Activated naive CD4-positive, alpha-beta T cell treated with anti-CD3 and anti-CD28 coated beads, Interleukin-2, amount 10 ng/mL, durations not matched to agents 7 days and 5 days (primary cell): Measurements from ENCODE around the gene PRPF40A.

Source experiments
- CTCF ChIA-PET: fragments of 350-600 bp; sonication (Branson Sonifier 250); formaldehyde crosslinking; loops from one replicate; lab custom pipeline; 2021; ENCODE audit warnings: antibody characterized with exemption; lab: Charles Lee
- DNase-seq: peaks from one replicate; pipeline ENCODE4 v3.0.0-alpha.2; 2020
- H3K27ac Mint-ChIP-seq: one replicate; pipeline ENCODE4 v1.8.0; 2021; ENCODE audit warnings: mild to moderate bottlenecking, moderate library complexity, mixed read lengths
- H3K27me3 Mint-ChIP-seq: one replicate; pipeline ENCODE4 v1.8.0; 2021; ENCODE audit warnings: mild to moderate bottlenecking, mixed read lengths
- H3K36me3 Mint-ChIP-seq: one replicate; pipeline ENCODE4 v1.8.0; 2021; ENCODE audit warnings: mixed read lengths
- H3K4me1 Mint-ChIP-seq: one replicate; pipeline ENCODE4 v1.8.0; 2021; ENCODE audit warnings: mixed read lengths
- H3K4me3 Mint-ChIP-seq: one replicate; pipeline ENCODE4 v1.8.0; 2021; ENCODE audit warnings: mild to moderate bottlenecking, moderate library complexity, mixed read lengths
- H3K9me3 Mint-ChIP-seq: one replicate; pipeline ENCODE4 v1.8.0; 2021; ENCODE audit warnings: mixed read lengths

Gene PRPF40A

GRCh38 chr2:152632736-152633135, 84.5 kb downstream of the PRPF40A start:
- CTCF ChIA-PET: interaction anchor here (1.5 kb wide), 1 partner anchor 457 kb away, joined by 6 read pairs; the partner anchor contains the start of gene STAM2
- Mint-ChIP-seq H3K36me3 (no peaks in the 10 kb centered on the region), H3K27me3 (peaks cover 14% of the 10 kb centered on the region), H3K4me1 (peaks cover 11% of the 10 kb centered on the region), H3K4me3 (no peak overlapping the region), H3K27ac (no peak overlapping the region), H3K9me3 (no peaks in the 10 kb centered on the region)
- DNase-seq: no peak

DNA sequence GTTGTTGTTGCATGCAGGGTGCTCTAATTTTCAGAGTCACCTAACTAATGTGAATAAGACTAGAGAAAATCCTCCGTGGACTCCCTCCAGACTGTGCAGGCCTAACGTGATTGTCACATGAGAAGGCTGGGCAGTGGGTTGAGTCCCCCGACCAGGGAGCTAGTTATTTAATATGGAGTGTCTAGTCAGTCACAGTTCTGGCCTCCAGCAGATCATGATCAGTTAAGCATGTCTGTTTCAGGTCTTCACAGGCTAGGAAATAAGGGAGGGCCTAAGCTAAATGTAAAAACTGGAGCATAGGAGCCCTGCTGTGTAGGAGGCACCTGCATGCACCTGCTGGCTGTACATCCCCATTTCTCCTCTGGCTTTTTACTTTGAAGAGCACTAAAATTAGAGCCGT, 86.8 kb downstream of the PRPF40A start:
- no peaks in the 10 kb centered on the region for H3K9me3 Mint-ChIP-seq
- CTCF ChIA-PET: interaction anchor here (0.6 kb wide), 1 partner anchor 445 kb away, joined by 3 read pairs; no protein-coding TSS in a partner anchor

DNA sequence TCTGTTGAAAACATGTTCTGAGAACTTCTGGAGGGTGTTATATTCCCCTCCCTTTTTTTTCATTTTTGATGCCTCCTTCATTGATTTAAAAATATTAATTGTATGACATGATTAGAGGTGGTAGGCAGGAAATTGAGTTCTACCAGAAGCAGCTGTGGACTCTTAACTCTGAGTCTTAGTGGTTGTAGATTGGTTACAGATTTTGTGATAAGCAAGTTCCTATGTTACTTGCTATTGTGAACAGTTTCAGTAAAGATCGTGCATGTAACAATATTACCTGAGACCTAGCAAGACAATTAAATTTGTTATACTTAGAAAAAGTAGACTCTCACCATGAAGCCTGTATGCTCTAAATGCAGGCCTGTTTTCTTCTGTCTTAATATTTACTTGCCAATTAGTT, 88.1 kb downstream of the PRPF40A start:
- H3K4me3 Mint-ChIP-seq: no peak overlapping the region
- no peaks in the 10 kb centered on the region for H3K36me3 Mint-ChIP-seq
- DNase-seq: no peak
- no peak overlapping the region for H3K27ac Mint-ChIP-seq
- peaks cover 6% of the 10 kb centered on the region for H3K27me3 Mint-ChIP-seq
- no peaks in the 10 kb centered on the region for H3K9me3 Mint-ChIP-seq
- peaks cover 11% of the 10 kb centered on the region for H3K4me1 Mint-ChIP-seq
- CTCF ChIA-PET: interaction anchor here (0.6 kb wide), 1 partner anchor 453 kb away, joined by 3 read pairs; no protein-coding TSS in a partner anchor

More for the DNA sequence above, 86.8 kb downstream of the PRPF40A start:
- Mint-ChIP-seq H3K27me3 (peaks cover 6% of the 10 kb centered on the region), H3K36me3 (no peaks in the 10 kb centered on the region), H3K4me1 (peaks cover 11% of the 10 kb centered on the region), H3K4me3 (no peak overlapping the region), H3K27ac (no peak overlapping the region)
- no peak for DNase-seq

- DNase-seq: no peak
- Mint-ChIP-seq H3K4me3 (no peak overlapping the region), H3K9me3 (no peaks in the 10 kb centered on the region), H3K27ac (no peak overlapping the region), H3K4me1 (peaks cover 11% of the 10 kb centered on the region), H3K36me3 (no peaks in the 10 kb centered on the region), H3K27me3 (peaks cover 10% of the 10 kb centered on the region)
- CTCF ChIA-PET: interaction anchor here (0.7 to 1.1 kb wide), 7 partner anchors 8 to 452 kb away, joined by 3 to 5 read pairs (median 3); partner anchors contain the start of gene STAM2
Measured at GRCh38 chr2:152627351-152627957, 89.8 kb downstream of the PRPF40A start.

DNA sequence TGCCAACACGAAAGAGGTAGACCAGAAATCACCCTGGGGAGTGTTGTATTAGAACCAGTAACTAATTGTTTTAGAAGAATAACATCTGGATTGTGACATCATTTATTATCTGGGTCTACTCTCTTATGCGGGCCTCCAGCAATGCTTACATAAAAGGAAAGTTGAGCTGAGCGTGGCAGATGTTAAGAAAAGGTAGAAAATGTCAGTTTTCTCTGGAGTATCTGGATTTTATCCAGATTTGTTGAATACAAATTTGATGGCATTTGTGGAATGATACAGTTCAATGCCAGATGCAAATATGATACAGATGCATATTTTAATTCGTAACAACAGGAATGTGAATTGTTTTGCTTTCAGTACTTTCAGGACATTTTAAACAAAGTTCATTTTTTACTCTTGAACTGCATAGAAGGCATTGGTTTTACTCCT, 90.3 kb downstream of the PRPF40A start:
- Mint-ChIP-seq H3K4me1 (peaks cover 11% of the 10 kb centered on the region), H3K4me3 (no peak overlapping the region), H3K27me3 (peaks cover 10% of the 10 kb centered on the region), H3K27ac (no peak overlapping the region), H3K9me3 (no peaks in the 10 kb centered on the region), H3K36me3 (no peaks in the 10 kb centered on the region)
- DNase-seq: no peak
- CTCF ChIA-PET: interaction anchor here (1.0 to 2.1 kb wide), 2 partner anchors 9 to 451 kb away, joined by 3 to 10 read pairs; partner anchors contain the start of gene STAM2

GRCh38 chr2:152624805-152625204, 92.5 kb downstream of the PRPF40A start:
- Mint-ChIP-seq H3K9me3 (no peaks in the 10 kb centered on the region), H3K4me1 (peaks cover 11% of the 10 kb centered on the region), H3K4me3 (no peak overlapping the region), H3K27me3 (peaks cover 13% of the 10 kb centered on the region), H3K36me3 (no peaks in the 10 kb centered on the region), H3K27ac (no peak overlapping the region)
- CTCF ChIA-PET: no interaction called here
- DNase-seq: no peak

GRCh38 chr2:152623775-152624174, 93.5 kb downstream of the PRPF40A start:
- Mint-ChIP-seq H3K4me1 (peaks cover under 1% of the 10 kb centered on the region), H3K4me3 (no peak overlapping the region), H3K9me3 (no peaks in the 10 kb centered on the region), H3K36me3 (no peaks in the 10 kb centered on the region), H3K27me3 (peaks cover 13% of the 10 kb centered on the region), H3K27ac (no peak overlapping the region)
- DNase-seq: no peak
- CTCF ChIA-PET: interaction anchor here (1.2 kb wide), 1 partner anchor 11 kb away, joined by 4 read pairs; no protein-coding TSS in a partner anchor

GRCh38 chr2:152623076-152623740, 94.1 kb downstream of the PRPF40A start:
- DNase-seq: no peak
- H3K27me3 Mint-ChIP-seq: peaks cover 12% of the 10 kb centered on the region
- CTCF ChIA-PET: interaction anchor here (1.2 kb wide), 1 partner anchor 12 kb away, joined by 4 read pairs; no protein-coding TSS in a partner anchor
- no peak overlapping the region for H3K27ac Mint-ChIP-seq
- H3K4me1 Mint-ChIP-seq: no peaks in the 10 kb centered on the region
- no peak overlapping the region for H3K4me3 Mint-ChIP-seq
- H3K9me3 Mint-ChIP-seq: no peaks in the 10 kb centered on the region
- H3K36me3 Mint-ChIP-seq: no peaks in the 10 kb centered on the region

DNA sequence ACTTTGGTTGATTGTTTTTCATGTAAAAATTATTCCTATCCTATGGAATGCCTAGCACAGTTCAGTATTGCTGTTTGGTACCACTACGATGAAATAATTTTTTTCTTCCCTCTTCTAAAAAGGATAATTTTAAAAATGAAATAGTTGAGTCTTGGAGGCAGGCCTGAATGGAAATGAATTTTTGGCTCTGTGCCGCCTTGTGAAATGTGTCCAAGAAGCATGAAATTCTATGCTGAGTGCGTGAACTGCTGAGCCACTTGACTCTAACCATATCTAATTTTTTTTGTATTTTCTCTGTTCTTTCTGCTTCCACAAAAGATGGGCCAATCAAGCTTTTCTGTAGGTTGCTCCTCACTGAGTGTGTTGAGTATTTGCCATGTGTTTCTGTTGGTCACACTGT, 95.0 kb downstream of the PRPF40A start:
- H3K4me1 Mint-ChIP-seq: no peaks in the 10 kb centered on the region

GRCh38 chr2:152620985-152621384, 96.3 kb downstream of the PRPF40A start:
- DNase-seq: no peak
- CTCF ChIA-PET: no interaction called here
- H3K4me1 Mint-ChIP-seq: no peaks in the 10 kb centered on the region
- H3K27me3 Mint-ChIP-seq: peaks cover 8% of the 10 kb centered on the region
- H3K27ac Mint-ChIP-seq: no peak overlapping the region
- no peaks in the 10 kb centered on the region for H3K9me3 Mint-ChIP-seq
- no peak overlapping the region for H3K4me3 Mint-ChIP-seq
- H3K36me3 Mint-ChIP-seq: no peaks in the 10 kb centered on the region

More for the DNA sequence above, 95.0 kb downstream of the PRPF40A start:
- no peak overlapping the region for H3K4me3 Mint-ChIP-seq
- no peaks in the 10 kb centered on the region for H3K9me3 Mint-ChIP-seq
- CTCF ChIA-PET: no interaction called here
- DNase-seq: no peak
- no peak overlapping the region for H3K27ac Mint-ChIP-seq
- peaks cover 8% of the 10 kb centered on the region for H3K27me3 Mint-ChIP-seq
- H3K36me3 Mint-ChIP-seq: no peaks in the 10 kb centered on the region

DNA sequence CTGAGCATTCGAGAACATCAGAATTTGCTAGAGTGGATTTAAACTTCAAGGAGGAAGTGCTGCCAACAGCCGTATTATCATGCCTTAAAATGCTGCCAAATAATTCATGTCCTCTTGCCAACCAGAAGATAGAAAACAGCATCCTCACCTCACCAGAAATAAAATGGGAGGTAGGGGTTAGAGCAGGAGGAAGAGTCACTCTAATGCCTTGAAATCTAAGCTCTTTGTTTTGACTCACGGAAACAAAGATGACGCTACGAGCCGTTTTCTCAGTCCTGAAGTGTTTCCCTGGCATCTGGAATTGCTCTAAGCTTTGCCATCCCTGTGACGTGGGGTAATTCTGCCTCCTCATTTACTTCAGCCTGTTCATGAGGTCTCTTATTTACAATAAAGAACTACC, 97.1 kb downstream of the PRPF40A start:
- no peak for DNase-seq
- no peaks in the 10 kb centered on the region for H3K36me3 Mint-ChIP-seq
- no peak overlapping the region for H3K4me3 Mint-ChIP-seq
- H3K9me3 Mint-ChIP-seq: no peaks in the 10 kb centered on the region
- peaks cover 8% of the 10 kb centered on the region for H3K27me3 Mint-ChIP-seq
- H3K27ac Mint-ChIP-seq: no peak overlapping the region
- H3K4me1 Mint-ChIP-seq: no peaks in the 10 kb centered on the region
- CTCF ChIA-PET: no interaction called here

DNA sequence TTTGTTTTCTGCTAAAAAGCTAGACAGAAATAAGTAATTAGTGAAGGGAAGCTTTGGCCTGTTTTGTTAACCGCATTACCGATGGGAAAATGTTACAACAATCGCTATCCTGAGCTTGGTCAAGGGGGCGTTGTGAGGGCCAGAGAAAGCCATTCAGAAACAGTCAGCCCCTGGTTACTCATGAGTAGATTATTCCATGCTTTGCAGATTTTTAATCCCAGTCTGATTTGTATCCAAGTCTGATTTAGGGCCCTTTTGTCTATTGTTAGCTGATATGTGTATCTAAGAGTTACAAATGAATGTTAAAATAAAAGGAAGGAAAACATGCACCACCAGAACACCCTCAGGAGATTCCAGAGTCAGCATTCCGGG, 99.1 kb downstream of the PRPF40A start:
- H3K36me3 Mint-ChIP-seq: no peaks in the 10 kb centered on the region
- CTCF ChIA-PET: interaction anchor here (0.6 to 1.6 kb wide), 5 partner anchors 10 to 442 kb away, joined by 3 to 4 read pairs (median 3); no protein-coding TSS in a partner anchor
- no peak overlapping the region for H3K4me3 Mint-ChIP-seq
- H3K27ac Mint-ChIP-seq: no peak overlapping the region
- no peaks in the 10 kb centered on the region for H3K9me3 Mint-ChIP-seq
- H3K4me1 Mint-ChIP-seq: peaks cover 2% of the 10 kb centered on the region
- no peak for DNase-seq
- H3K27me3 Mint-ChIP-seq: peaks cover 7% of the 10 kb centered on the region

GRCh38 chr2:152617456-152618192, 99.6 kb downstream of the PRPF40A start:
- DNase-seq: no peak
- Mint-ChIP-seq H3K27ac (no peak overlapping the region), H3K9me3 (no peaks in the 10 kb centered on the region), H3K4me3 (no peak overlapping the region), H3K36me3 (no peaks in the 10 kb centered on the region), H3K27me3 (peaks cover 4% of the 10 kb centered on the region), H3K4me1 (peaks cover 8% of the 10 kb centered on the region)
- CTCF ChIA-PET: interaction anchor here (1.0 to 1.6 kb wide), 3 partner anchors 10 to 18 kb away, joined by 3 to 6 read pairs (median 3); no protein-coding TSS in a partner anchor

GRCh38 chr2:152615177-152615576, 102.1 kb downstream of the PRPF40A start:
- no peak for DNase-seq
- CTCF ChIA-PET: interaction anchor here (0.8 to 2.1 kb wide), 3 partner anchors 11 to 20 kb away, joined by 3 to 11 read pairs (median 3); no protein-coding TSS in a partner anchor
- H3K4me1 Mint-ChIP-seq: peaks cover 19% of the 10 kb centered on the region
- H3K36me3 Mint-ChIP-seq: no peaks in the 10 kb centered on the region
- H3K27me3 Mint-ChIP-seq: no peaks in the 10 kb centered on the region
- H3K4me3 Mint-ChIP-seq: no peak overlapping the region
- H3K27ac Mint-ChIP-seq: no peak overlapping the region
- no peaks in the 10 kb centered on the region for H3K9me3 Mint-ChIP-seq
